ENCODE results near the gene LTBP1.

The LTBP1 gene

DNA sequence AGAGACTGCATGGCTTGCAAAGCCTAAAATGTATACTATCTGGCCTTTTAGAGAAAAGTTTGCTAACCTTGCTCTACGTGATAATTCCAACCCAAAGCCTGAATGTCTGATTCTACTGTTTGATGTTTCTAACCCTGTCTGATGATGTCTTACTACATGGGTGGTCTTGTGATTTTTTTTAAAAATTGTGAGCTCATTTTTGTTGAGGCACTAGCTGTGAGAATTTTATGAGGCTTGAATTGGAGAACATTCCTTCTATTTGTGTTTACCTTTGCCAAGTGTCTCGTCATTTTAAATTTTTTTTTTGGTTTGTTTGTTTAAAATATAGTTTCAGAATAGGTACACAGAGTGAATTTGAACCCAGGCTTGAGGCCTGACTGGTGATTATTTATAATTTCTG lies 15.2 kb upstream of the LTBP1 start:
- CTCF ChIA-PET = no interaction called here
- no peak overlapping the region for H3K4me3 ChIP-seq (ENCODE audit: low read depth, low read length)

DNA sequence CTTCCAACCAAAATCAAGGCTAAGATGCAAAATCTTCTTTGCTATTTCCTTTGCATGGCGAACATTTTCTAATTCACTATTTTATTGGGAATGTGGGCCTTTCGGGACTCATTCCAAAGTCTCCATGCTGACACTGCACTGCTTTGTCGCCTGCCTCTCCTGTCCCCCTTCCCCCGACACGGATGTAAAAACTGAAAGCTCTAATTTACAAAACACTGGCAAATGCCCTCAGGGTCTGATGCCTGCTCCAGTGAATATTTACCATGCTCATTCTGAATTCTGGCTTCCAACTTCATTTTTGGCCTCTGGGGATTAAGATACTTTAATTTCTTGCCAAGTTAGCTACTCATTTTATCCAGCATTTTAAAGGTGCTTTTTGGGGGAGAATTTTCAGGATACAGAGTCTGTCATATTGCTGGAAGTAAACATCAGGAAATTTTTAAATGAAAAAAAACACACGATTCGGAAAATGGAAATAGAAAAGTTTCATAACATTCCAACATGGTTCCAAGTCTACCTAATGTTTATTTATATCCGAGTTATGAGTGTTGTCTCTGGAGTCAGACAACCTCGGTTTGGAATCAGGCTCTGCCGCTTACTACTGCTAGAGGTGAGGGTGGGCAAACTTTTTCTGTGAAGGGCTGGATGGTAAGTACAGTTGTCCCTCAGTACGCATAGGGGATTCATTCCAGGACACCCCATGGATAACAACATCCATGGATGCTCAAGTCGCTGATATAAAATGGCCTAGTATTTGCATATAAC lies 14.6 kb upstream of the LTBP1 start:
- ChIA-PET POLR2A (no interaction called here), CTCF (no interaction called here)
- TF ChIP-seq, protein P1, sequence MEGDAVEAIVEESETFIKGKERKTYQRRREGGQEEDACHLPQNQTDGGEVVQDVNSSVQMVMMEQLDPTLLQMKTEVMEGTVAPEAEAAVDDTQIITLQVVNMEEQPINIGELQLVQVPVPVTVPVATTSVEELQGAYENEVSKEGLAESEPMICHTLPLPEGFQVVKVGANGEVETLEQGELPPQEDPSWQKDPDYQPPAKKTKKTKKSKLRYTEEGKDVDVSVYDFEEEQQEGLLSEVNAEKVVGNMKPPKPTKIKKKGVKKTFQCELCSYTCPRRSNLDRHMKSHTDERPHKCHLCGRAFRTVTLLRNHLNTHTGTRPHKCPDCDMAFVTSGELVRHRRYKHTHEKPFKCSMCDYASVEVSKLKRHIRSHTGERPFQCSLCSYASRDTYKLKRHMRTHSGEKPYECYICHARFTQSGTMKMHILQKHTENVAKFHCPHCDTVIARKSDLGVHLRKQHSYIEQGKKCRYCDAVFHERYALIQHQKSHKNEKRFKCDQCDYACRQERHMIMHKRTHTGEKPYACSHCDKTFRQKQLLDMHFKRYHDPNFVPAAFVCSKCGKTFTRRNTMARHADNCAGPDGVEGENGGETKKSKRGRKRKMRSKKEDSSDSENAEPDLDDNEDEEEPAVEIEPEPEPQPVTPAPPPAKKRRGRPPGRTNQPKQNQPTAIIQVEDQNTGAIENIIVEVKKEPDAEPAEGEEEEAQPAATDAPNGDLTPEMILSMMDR (IDR thresholded peaks at IDR 0.05; ENCODE audit: insufficient read depth, low read length, missing control alignments) = no peak
- no peak for DNase-seq (ENCODE audit: low read depth, low spot score)
- H3K4me3 ChIP-seq (ENCODE audit: low read depth, low read length) = no peak overlapping the region

More for the DNA sequence above, 15.2 kb upstream of the LTBP1 start:
- POLR2A ChIA-PET = no interaction called here
- no peak for DNase-seq (ENCODE audit: low read depth, low spot score)
- TF ChIP-seq, protein P1 (IDR thresholded peaks at IDR 0.05; ENCODE audit: insufficient read depth, low read length, missing control alignments) = no peak

DNA sequence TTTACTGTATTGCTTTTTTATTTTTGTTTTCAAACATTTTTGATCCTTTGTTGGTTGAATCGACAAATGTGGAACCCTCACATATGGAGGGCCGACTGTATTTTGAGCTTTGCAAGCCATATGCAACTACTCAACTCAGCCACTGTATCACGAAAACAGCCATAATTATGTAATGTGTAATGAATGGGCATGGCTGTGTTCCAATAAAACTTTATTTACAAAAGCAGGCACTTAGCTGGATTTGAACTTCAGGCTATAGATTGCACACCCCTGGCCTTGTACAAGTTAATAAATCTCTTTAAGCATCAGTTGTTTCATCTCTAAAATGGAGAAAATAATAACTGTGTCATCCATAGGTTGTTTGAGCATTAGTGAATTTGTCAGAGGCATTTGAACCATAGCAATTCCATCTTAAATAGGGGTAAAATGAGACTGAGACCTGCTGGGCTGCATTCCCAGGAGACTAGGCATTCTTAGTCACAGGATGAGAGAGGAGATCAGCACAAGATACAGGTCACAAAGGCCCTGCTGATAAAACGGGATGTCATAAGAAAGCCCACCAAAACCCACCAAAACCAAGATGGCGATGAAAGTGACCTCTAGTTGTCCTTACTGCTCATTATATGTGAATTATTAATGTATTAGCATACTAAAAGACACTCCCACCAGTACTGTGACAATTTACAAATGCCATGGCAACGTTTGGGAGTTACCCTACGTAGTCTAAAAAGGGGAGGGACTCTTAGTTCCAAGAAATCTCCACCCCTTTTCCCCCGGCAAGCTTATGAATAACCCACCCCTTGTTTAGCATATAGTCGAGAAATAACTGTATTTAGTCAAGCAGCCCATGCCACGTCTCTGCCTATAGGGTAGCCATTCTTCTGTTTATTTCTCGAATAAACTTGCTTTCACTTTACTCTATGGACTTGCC lies 13.7 kb upstream of the LTBP1 start:
- no peak for DNase-seq (ENCODE audit: low read depth, low spot score)
- ChIA-PET CTCF (interaction anchor here (1.4 to 2.5 kb wide), 3 partner anchors 12 to 338 kb away, joined by 4 to 6 read pairs (median 6); no protein-coding TSS in a partner anchor), POLR2A (no interaction called here)
- H3K4me3 ChIP-seq (ENCODE audit: low read depth, low read length) = no peak overlapping the region
- TF ChIP-seq, protein P1 (IDR thresholded peaks at IDR 0.05; ENCODE audit: insufficient read depth, low read length, missing control alignments) = no peak

DNA sequence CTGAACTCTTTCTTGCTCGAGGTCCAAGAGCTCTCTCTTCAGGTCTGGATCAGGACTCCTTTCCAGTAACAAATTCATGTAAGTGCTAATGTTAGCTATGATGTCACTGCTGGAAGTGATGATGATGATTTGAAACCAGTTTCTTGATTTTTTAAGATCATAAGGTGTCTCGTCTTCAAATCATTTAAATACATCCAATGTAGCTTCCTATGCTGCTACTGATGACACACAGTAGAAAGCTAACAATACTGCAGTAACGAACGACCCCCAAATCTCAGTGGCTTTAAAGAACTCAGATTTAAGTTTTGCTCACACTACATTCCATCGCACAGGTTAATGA lies 13.0 kb upstream of the LTBP1 start:
- POLR2A ChIA-PET = no interaction called here
- TF ChIP-seq, protein P1 (IDR thresholded peaks at IDR 0.05; ENCODE audit: insufficient read depth, low read length, missing control alignments) = no peak
- no peak for DNase-seq (ENCODE audit: low read depth, low spot score)
- CTCF ChIA-PET = interaction anchor here (1.4 to 2.5 kb wide), 3 partner anchors 11 to 337 kb away, joined by 4 to 6 read pairs (median 6); no protein-coding TSS in a partner anchor
- H3K4me3 ChIP-seq (ENCODE audit: low read depth, low read length) = no peak overlapping the region

DNA sequence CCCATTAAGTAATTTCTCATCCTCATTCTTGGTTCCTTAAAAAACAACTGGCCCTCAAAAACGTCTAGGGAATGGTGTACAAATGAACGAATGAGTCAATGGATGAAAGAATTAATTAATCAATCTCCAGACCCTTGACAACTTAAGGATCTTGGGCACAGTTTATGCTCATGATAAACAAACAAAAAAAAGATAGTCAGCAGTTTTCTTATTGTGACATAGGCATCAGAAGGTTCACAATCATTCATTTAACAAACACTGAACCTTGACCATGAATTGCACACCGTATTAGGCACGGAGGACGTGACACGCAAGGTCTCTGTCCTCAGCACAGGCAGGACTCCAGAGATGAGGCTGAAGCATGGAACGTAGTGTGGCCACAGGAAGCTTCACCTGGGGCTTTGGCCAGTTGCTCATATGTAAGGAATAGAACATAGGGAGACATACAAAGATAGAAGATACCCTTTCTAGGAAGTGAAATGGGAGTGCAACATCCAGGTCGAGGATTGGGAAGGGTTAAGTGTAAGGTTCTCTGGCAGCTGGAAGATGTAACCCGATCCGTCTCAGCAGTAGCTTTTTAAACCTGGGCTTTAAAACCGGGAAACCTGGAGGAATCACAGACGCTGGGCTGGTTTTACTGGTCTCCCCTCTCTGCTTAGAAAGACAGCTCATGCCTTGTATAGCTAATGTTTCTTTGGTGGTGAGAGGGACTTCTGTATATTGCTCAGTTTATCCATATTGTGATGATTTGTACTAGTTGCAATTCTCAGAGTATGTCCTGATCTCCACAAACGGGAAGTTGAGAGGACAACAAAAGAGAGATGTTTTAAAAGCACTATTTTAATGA lies 8.9 kb upstream of the LTBP1 start:
- DNase-seq (ENCODE audit: low read depth, low spot score) = no peak
- TF ChIP-seq, protein P1 (IDR thresholded peaks at IDR 0.05; ENCODE audit: insufficient read depth, low read length, missing control alignments) = no peak
- ChIA-PET POLR2A (no interaction called here), CTCF (interaction anchor here (0.7 to 1.1 kb wide), 3 partner anchors 40 to 162 kb away, joined by 3 to 5 read pairs (median 3); no protein-coding TSS in a partner anchor)
- no peak overlapping the region for H3K4me3 ChIP-seq (ENCODE audit: low read depth, low read length)
